Sigmoid colon (tissue), 7 donors: Measurements from ENCODE around the gene IL10RA. TPM values are rescaled to one million over a fixed set of nuclear protein-coding genes. Genes with fewer than 3 reads are reported as not detected.

Experiments used
- DNase-seq: peaks from one replicate; pipeline ENCODE4 v3.0.0-alpha.2; 2019
- H3K27ac ChIP-seq, 4 donors: fragments of 200-600 bp; sonication (generic); one replicate each; pipeline ENCODE4 v1.5.1; 2016 to 2019; ENCODE audit warnings: mild to moderate bottlenecking in 1 of 4
- H3K27me3 ChIP-seq, 3 donors: fragments of 200-600 bp; sonication (generic); one replicate each; pipeline ENCODE4 v1.5.1; 2019; ENCODE audit warnings: mild to moderate bottlenecking in 1 of 3
- H3K36me3 ChIP-seq, 4 donors: fragments of 200-600 bp; sonication (generic); one replicate each; pipeline ENCODE4 v1.5.1; 2016 to 2019
- H3K4me1 ChIP-seq, 4 donors: fragments of 200-600 bp; sonication (generic); one replicate each; pipeline ENCODE4 v1.5.1; 2017 to 2019
- H3K4me3 ChIP-seq, 4 donors: fragments of 200-600 bp; sonication (generic); one replicate each; pipeline ENCODE4 v1.5.1; 2017 to 2019; ENCODE audit warnings: mild to moderate bottlenecking in 2 of 4, moderate library complexity in 1 of 4
- H3K9me3 ChIP-seq, 4 donors: fragments of 200-600 bp in 3 of 4; sonication (generic) in 3 of 4; one replicate each; pipeline versions ENCODE4 v1.5.1 to v1.6.1; 2013 to 2019
- EP300 ChIP-seq, 4 donors: sonication (generic); formaldehyde crosslinking; IDR thresholded peaks; one replicate each; pipeline ENCODE4 v1.6.1; 2017; ENCODE audit warnings: antibody characterized with exemption in 4 of 4
- POLR2A ChIP-seq, 2 donors: fragments of 450-650 bp; IDR thresholded peaks; one replicate each; pipeline ENCODE4 v1.6.1; 2016; ENCODE audit warnings: antibody characterized with exemption in 2 of 2, mild to moderate bottlenecking in 2 of 2, moderate library complexity in 2 of 2
- POLR2AphosphoS5 ChIP-seq, 4 donors: sonication (generic); formaldehyde crosslinking; IDR thresholded peaks; one replicate each; pipeline ENCODE4 v1.6.1; 2017; ENCODE audit warnings: antibody characterized with exemption in 4 of 4
- WGBS, 2 donors: extraction: QIAGEN DNeasy Blood & Tissue Kit; methylation state at CpG; one replicate each; pipeline ENCODE4 v1.1.7; 2013; 5-methylcytosine and 5-hydroxymethylcytosine counted together
- intact Hi-C: fragments of 100-400 bp; cut with DNase I; formaldehyde crosslinking; loops from one replicate; pipeline ENCODE4 v1.15.1; 2023
- polyA plus RNA-seq, 3 donors: library from polyadenylated mRNA; stranded (reverse); fragments of 200-250 nt; gene quantifications; one replicate each; pipeline ENCODE4 v1.2.3, GENCODE V29; 2013
- total RNA-seq, 4 donors: library from RNA; depleted of rRNA; stranded (reverse); fragments of >200 nt; gene quantifications; one replicate each; pipeline ENCODE4 v1.1.0, GENCODE V29; 2016
- TF ChIP-seq, protein P1 (sequence below), 4 experiments: fragments of 450-650 bp in 3 of 4; fragments of 200-600 bp in 1 of 4; IDR thresholded peaks; one replicate each; pipeline ENCODE4 v1.5.1; 2016 to 2019; ENCODE audit warnings: antibody characterized with exemption in 4 of 4, mild to moderate bottlenecking in 3 of 4, moderate library complexity in 2 of 4
- donor health status: healthy with polysubstance abuse.
- donor health status: Bipolar disorder and iron deficiency.
- donor health status: healthy.

Gene IL10RA
- total and polyA plus RNA-seq, 7 donors = 4.2 to 29.6 (median 14.8) TPM

DNA sequence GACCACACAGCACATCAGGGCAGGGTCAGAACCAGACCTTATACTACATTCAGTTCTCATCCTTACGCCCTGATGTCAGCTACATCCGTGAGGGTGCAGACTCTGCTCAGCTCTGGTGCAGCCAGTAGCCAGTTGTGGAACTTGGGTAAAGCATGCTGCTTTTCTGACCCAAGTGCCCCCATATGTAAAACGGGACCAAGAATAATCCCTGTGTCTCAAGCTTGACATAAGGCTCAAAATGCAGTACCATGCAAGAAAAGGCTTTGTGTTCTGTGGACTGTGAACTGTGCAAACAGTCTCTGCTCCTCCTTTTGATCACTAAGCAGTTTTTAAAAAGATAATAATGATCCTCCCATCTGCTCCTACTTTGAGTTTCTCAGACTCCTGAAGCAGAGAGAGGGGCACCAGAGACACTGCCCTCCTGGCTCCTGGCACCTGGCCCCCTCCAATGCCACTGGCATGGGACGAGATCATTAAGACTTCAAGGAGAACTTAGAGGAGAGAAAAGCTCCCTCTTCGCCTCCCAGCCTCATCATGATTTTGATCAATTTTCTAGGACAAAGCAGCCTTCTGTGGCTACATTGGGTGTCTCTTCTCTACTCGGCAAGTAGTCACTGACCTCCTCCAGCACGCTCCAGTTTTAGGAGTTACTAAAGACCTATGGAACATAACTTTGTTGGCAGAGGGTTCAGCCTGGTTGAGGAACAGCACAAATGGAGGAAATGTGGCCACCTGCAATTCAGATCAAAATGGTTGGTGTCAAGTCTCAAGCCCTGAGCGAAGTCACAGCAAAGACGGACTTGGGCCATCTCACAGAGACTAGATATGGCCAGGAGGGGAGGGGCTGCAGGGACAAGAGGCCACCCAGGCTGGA lies 23.9 kb downstream of the IL10RA start:
- TF ChIP-seq, protein P1, sequence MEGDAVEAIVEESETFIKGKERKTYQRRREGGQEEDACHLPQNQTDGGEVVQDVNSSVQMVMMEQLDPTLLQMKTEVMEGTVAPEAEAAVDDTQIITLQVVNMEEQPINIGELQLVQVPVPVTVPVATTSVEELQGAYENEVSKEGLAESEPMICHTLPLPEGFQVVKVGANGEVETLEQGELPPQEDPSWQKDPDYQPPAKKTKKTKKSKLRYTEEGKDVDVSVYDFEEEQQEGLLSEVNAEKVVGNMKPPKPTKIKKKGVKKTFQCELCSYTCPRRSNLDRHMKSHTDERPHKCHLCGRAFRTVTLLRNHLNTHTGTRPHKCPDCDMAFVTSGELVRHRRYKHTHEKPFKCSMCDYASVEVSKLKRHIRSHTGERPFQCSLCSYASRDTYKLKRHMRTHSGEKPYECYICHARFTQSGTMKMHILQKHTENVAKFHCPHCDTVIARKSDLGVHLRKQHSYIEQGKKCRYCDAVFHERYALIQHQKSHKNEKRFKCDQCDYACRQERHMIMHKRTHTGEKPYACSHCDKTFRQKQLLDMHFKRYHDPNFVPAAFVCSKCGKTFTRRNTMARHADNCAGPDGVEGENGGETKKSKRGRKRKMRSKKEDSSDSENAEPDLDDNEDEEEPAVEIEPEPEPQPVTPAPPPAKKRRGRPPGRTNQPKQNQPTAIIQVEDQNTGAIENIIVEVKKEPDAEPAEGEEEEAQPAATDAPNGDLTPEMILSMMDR (IDR thresholded peaks at IDR 0.05) = no peak
- TF ChIP-seq POLR2AphosphoS5 (IDR thresholded peaks at IDR 0.05) (no peak), POLR2A (IDR thresholded peaks at IDR 0.05) (no peak), EP300 (IDR thresholded peaks at IDR 0.05) (no peak)
- Histone ChIP-seq H3K36me3 (no peaks in the 10 kb centered on the region), H3K27me3 (peaks cover 0 to 3% (median 0%) of the 10 kb centered on the region in 3 donors), H3K4me1 (no peaks in the 10 kb centered on the region), H3K4me3 (no peak overlapping the region), H3K9me3 (no peaks in the 10 kb centered on the region), H3K27ac (peak overlapping the region; percentile 22 to 57 (median 45))
- intact Hi-C loops = no loop called here
- no peak for DNase-seq
- 72 to 77% methylated on average over 9 of the region's 9 CpGs for WGBS, 2 donors

DNA sequence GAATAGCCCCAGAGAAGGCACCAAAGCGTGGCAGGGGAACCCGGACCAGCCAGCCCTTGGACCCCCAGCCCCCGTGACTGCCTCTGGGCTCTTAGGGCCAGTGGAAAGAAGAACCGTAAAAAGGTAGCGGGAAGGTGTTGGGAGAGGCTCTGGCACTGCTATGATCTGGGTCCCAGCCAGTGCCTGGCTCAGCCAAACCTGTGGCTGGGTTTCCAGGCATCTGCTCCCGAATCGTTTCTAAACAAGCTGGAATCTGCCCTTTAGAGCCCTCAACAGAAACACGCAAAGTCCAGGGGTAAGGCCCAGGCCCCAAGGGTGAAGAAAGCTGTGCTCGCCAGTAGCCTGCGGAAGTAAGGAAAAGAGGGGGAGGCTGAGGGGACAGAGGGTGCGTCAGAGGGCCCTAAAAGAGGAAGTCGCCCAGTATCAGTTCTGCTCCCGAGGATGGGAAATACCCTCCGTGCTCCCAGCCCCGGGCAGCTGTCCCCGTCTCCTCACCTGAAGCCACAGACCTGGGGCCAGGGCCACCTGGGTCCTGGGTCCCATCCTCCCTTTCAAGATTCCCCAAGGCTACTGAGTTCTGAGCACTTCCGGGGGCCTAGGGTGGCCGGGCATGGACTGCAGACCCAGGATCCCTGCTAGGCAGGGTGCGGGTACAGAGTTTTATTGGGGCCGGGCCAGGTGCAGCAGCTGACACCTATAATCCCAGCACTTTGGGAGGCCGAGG lies 24.7 kb downstream of the IL10RA start:
- H3K27ac ChIP-seq = peak overlapping the region; percentile 35 to 57 (median 50)
- 64 to 80% methylated on average over 21 of the region's 21 CpGs for WGBS, 2 donors

DNA sequence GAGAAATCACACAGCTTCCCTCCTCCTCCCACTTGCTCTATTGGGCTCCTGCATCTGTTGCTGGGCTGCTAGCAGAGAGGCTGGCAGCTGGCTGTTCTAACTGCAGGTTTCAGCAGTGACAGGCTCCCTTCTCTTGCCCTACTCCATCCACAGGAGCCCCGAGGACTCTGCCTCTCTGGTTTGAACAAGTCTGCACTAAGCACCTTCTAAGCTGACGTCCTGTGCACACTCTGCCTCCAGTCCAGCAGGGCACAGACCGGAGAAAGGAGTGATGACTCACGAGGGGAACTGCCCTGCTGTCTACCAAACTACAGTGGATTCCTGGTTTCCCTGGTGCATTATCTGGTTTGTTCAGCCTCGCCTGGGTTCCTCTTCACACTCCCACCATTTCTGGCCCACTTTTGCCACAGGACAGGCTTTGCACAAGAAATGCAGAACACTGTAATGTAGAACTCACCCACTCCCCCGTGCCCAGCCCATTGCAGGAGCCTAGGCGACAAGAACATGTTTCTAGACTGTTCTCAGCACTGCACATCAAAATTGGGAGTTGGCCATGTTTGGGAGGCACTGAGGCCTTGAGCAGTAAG lies 26.0 kb downstream of the IL10RA start:
- Histone ChIP-seq H3K9me3 (no peaks in the 10 kb centered on the region), H3K27me3 (peaks cover 0 to 3% (median 0%) of the 10 kb centered on the region in 3 donors), H3K4me3 (no peak overlapping the region), H3K36me3 (no peaks in the 10 kb centered on the region), H3K27ac (peak overlapping the region; percentile 8 to 57 (median 43)), H3K4me1 (no peaks in the 10 kb centered on the region)
- WGBS, 2 donors = 53 to 74% methylated on average over 7 of the region's 7 CpGs
- intact Hi-C loops = no loop called here
- DNase-seq = no peak
- TF ChIP-seq, protein P1 (IDR thresholded peaks at IDR 0.05) = no peak
- TF ChIP-seq EP300 (IDR thresholded peaks at IDR 0.05) (no peak), POLR2AphosphoS5 (IDR thresholded peaks at IDR 0.05) (peak in 1 of 4 donors; percentile 13), POLR2A (IDR thresholded peaks at IDR 0.05) (no peak)

More for the DNA sequence above, 24.7 kb downstream of the IL10RA start:
- Histone ChIP-seq H3K4me3 (no peak overlapping the region), H3K27me3 (peaks cover 0 to 3% (median 0%) of the 10 kb centered on the region in 3 donors), H3K36me3 (no peaks in the 10 kb centered on the region), H3K4me1 (no peaks in the 10 kb centered on the region), H3K9me3 (no peaks in the 10 kb centered on the region)
- DNase-seq = peak; percentile 83
- intact Hi-C loops = no loop called here
- TF ChIP-seq, protein P1 (IDR thresholded peaks at IDR 0.05) = no peak
- peak in 2 of 4 donors; percentile 44 to 56 for TF ChIP-seq EP300 (IDR thresholded peaks at IDR 0.05)
- TF ChIP-seq POLR2A (IDR thresholded peaks at IDR 0.05) = no peak
- TF ChIP-seq POLR2AphosphoS5 (IDR thresholded peaks at IDR 0.05) = no peak

DNA sequence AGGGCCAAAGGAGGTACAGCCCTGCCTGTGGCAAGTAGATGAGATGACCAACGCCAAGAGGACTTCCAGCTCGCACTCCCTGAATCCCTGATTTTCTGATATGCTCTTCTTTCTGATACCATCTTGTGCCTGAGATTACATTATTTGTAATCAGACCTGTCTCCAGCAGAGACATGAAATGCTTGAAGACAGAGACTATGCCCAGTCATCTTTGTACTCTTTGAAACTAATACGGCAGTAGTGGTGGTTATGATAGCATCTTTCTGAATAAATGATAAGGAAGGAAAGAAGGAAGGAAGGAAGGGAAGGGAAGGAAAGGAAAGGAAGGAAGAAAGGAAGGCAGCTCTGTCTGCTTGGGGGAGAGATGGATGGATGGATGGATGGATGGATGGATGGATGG lies 27.8 kb downstream of the IL10RA start:
- intact Hi-C loops = no loop called here
- WGBS, 2 donors = 94 to 96% methylated on average over 3 of the region's 3 CpGs
- Histone ChIP-seq H3K27me3 (peaks cover 0 to 3% (median 2%) of the 10 kb centered on the region in 3 donors), H3K4me3 (no peak overlapping the region), H3K4me1 (no peaks in the 10 kb centered on the region), H3K36me3 (no peaks in the 10 kb centered on the region), H3K27ac (no peak overlapping the region), H3K9me3 (no peaks in the 10 kb centered on the region)
- DNase-seq = no peak
- TF ChIP-seq EP300 (IDR thresholded peaks at IDR 0.05) (no peak), POLR2A (IDR thresholded peaks at IDR 0.05) (no peak), POLR2AphosphoS5 (IDR thresholded peaks at IDR 0.05) (no peak)
- TF ChIP-seq, protein P1 (IDR thresholded peaks at IDR 0.05) = no peak
